Nephron progenitor cell (in vitro differentiated cells): ENCODE measurements around the gene GCDH.
A peak's percentile ranks its signal among the peaks of the same experiment; 100 is the strongest.

ENCODE experiments used
- DNase-seq: peaks from one replicate; pipeline ENCODE4 v3.0.0; 2021
- H3K27ac Mint-ChIP-seq: 2 replicates; pipeline ENCODE4 v1.8.0; 2021; ENCODE audit warnings: mild to moderate bottlenecking, moderate library complexity, mixed read lengths
- H3K27me3 Mint-ChIP-seq: 2 replicates; pipeline ENCODE4 v1.8.0; 2021; ENCODE audit warnings: mild to moderate bottlenecking, low read depth, mixed read lengths; ENCODE audit not compliant: poor library complexity
- H3K36me3 Mint-ChIP-seq: 2 replicates; pipeline ENCODE4 v1.8.0; 2021; ENCODE audit warnings: low read depth, mixed read lengths
- H3K4me1 Mint-ChIP-seq: 2 replicates; pipeline ENCODE4 v1.8.0; 2021; ENCODE audit warnings: mixed read lengths
- H3K4me3 Mint-ChIP-seq: 2 replicates; pipeline ENCODE4 v1.8.0; 2021; ENCODE audit warnings: mild to moderate bottlenecking, moderate library complexity, mixed read lengths
- H3K9me3 Mint-ChIP-seq: 2 replicates; pipeline ENCODE4 v1.8.0; 2021; ENCODE audit warnings: mild to moderate bottlenecking, moderate library complexity, mixed read lengths
- TF ChIP-seq, protein P1 (sequence below): fragments of 200-600 bp; sonication (generic); IDR thresholded peaks from 2 replicates; pipeline ENCODE4 v1.5.0; 2021; ENCODE audit warnings: antibody characterized with exemption

GCDH gene

DNA sequence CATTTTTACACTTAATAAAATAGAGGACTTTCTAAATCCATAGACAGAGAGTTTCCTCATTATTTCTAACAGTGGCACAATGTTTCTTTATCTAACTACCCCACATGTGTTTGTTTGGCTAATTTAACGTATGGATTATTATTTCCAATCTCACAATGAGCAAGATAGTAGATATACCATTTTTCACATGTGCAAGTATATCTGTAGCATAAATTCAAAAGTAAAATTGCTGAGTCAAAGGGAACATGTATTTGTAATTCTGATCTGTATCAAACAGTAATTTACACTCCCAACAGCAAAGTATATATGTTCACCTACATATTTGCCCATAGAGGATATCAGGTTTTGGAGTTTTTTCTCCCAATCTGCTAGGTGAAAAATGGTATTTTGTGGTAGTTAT is 34.3 kb upstream of the GCDH start:
- H3K4me1 Mint-ChIP-seq, result peaks cover 5% of the 10 kb centered on the region
- TF ChIP-seq, protein P1, sequence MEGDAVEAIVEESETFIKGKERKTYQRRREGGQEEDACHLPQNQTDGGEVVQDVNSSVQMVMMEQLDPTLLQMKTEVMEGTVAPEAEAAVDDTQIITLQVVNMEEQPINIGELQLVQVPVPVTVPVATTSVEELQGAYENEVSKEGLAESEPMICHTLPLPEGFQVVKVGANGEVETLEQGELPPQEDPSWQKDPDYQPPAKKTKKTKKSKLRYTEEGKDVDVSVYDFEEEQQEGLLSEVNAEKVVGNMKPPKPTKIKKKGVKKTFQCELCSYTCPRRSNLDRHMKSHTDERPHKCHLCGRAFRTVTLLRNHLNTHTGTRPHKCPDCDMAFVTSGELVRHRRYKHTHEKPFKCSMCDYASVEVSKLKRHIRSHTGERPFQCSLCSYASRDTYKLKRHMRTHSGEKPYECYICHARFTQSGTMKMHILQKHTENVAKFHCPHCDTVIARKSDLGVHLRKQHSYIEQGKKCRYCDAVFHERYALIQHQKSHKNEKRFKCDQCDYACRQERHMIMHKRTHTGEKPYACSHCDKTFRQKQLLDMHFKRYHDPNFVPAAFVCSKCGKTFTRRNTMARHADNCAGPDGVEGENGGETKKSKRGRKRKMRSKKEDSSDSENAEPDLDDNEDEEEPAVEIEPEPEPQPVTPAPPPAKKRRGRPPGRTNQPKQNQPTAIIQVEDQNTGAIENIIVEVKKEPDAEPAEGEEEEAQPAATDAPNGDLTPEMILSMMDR, result no peak
- peaks cover 32% of the 10 kb centered on the region for H3K36me3 Mint-ChIP-seq
- peaks cover 8% of the 10 kb centered on the region for H3K27me3 Mint-ChIP-seq
- DNase-seq, result no peak
- H3K9me3 Mint-ChIP-seq, result no peaks in the 10 kb centered on the region
- H3K27ac Mint-ChIP-seq, result no peak overlapping the region
- no peak overlapping the region for H3K4me3 Mint-ChIP-seq

DNA sequence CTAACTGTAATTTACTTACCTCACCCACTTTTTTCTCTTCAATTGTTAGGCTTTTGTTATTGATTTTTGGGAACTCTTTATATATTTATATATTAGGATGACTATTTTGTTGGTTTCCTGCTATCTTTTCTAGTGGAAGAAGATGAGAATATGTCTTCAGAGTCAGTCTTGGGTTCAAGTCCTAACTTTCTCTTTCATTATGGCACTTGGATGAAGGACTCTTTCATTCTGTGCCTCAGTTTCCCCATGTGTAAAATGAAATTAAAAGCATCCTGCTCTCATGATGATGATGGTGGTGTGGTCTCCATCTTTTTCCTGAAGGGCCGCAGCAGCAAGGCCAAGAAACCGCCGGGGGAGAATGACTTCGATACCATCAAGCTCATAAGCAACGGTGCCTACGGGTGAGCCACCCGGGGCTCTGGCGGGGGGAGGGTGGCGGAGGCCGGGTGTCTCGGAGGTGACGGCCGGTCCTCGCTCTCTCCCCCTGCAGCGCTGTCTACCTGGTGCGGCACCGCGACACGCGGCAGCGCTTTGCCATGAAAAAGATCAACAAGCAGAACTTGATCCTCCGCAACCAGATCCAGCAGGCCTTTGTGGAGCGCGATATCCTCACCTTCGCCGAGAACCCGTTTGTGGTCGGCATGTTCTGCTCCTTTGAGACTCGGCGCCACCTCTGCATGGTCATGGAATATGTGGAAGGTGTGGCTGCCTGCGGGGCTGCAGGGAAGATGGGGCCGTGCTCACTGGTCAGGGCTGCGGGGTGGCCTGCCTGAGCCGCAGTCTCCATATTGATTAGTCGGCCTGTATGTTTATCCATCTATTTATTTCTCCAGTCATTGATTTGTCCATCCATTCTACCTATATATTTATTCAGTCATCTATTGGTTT is 32.7 kb upstream of the GCDH start:
- Mint-ChIP-seq H3K27ac (no peak overlapping the region), H3K4me1 (peaks cover 5% of the 10 kb centered on the region), H3K4me3 (no peak overlapping the region), H3K9me3 (no peaks in the 10 kb centered on the region), H3K27me3 (peaks cover 10% of the 10 kb centered on the region), H3K36me3 (peaks cover 32% of the 10 kb centered on the region)
- DNase-seq, result no peak
- TF ChIP-seq, protein P1, result no peak

DNA sequence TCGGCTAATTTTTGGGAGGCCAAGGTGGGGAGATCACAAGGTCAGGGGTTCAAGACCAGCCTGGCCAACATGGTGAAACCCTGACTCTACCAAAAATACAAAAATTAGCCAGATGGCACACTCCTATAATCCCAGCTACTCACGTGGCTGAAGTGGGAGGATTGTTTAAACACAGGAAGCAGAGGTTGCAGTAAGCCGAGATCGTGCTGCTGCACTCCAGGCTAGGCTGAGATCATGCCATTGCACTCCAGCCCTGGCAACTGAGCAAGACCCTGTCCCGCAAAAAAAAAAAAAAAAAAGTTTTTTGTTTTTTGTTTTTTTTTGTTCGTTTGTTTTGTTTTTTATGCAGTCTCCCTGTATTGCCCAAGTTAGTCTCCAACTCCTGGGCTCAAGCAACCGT is 31.4 kb upstream of the GCDH start:
- Mint-ChIP-seq H3K9me3 (no peaks in the 10 kb centered on the region), H3K27me3 (peaks cover 16% of the 10 kb centered on the region), H3K36me3 (peaks cover 30% of the 10 kb centered on the region), H3K4me3 (no peak overlapping the region), H3K4me1 (peaks cover 5% of the 10 kb centered on the region), H3K27ac (no peak overlapping the region)
- TF ChIP-seq, protein P1, result no peak
- DNase-seq, result no peak

DNA sequence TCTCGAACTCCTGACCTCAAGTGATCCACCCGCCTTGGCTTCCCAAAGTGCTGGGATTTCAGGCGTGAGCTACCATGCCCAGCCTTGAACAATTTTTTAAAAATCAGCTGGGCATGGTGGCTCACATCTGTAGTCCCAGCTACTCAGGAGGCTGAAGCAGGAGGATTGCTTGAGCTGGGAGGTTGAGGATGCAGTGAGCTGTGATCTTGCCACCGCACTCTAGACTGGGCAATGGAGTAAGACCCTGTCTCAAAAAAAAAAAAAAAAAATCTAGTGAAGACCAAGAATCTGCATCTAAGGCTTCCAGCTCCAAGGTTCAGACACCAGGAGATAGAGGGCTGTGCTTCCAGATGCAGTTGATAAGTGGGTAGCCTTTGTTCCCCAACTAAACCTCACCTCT is 26.8 kb upstream of the GCDH start:
- Mint-ChIP-seq H3K4me3 (no peak overlapping the region), H3K9me3 (no peaks in the 10 kb centered on the region), H3K4me1 (peaks cover 18% of the 10 kb centered on the region), H3K27ac (no peak overlapping the region), H3K27me3 (peaks cover 25% of the 10 kb centered on the region), H3K36me3 (peaks cover 4% of the 10 kb centered on the region)
- TF ChIP-seq, protein P1, result no peak
- no peak for DNase-seq

DNA sequence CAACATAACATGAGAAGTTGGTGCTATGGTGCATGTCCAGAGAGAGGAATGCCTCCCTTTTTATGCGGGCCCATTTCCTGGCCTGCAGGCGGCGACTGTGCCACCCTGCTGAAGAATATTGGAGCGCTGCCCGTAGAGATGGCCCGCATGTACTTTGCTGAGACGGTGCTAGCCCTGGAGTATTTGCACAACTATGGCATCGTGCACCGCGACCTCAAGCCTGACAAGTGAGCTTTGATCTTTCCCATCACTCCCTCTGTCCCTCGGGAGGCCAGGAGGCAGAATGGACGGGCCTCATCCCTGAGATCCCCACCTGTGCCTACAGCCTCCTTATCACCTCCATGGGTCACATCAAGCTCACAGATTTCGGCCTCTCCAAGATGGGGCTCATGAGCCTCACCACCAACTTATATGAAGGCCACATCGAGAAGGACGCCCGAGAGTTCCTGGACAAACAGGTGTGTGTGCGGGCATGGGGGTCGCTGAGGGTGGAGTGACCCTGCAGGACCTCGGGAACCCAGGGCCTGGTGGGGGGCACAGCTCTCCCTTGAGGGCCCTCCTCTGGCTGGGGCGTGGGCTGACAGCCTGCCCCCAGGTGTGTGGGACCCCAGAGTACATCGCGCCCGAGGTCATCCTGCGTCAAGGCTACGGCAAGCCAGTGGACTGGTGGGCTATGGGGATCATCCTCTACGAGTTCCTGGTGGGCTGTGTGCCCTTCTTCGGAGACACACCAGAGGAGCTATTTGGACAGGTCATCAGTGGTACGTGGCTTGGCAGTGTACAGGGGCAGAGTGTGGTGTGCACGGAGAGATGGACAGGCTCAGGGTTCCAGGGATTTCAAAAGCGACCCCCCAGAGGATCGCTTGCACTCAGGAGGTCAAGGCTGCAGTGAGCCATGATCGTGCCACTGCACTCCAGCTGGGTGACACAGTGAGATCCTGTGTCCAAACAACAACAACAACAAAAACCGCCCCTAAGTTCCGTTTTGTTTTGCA is 25.9 kb upstream of the GCDH start:
- DNase-seq, result no peak
- TF ChIP-seq, protein P1, result no peak
- H3K9me3 Mint-ChIP-seq, result no peaks in the 10 kb centered on the region
- H3K4me3 Mint-ChIP-seq, result no peak overlapping the region
- H3K4me1 Mint-ChIP-seq, result peaks cover 14% of the 10 kb centered on the region
- peaks cover 25% of the 10 kb centered on the region for H3K27me3 Mint-ChIP-seq
- H3K27ac Mint-ChIP-seq, result peak overlapping the region; percentile 64
- H3K36me3 Mint-ChIP-seq, result peaks cover 5% of the 10 kb centered on the region
